GM12865 (cell line): ENCODE data around the gene PDK3.

ENCODE experiments used
- DNase-seq: peaks from one replicate; pipeline ENCODE4 v3.0.0; 2010; ENCODE audit warnings: low read depth
- H3K4me3 ChIP-seq: 2 replicates; pipeline ENCODE4 v1.5.1; 2011; ENCODE audit warnings: mild to moderate bottlenecking, low read depth, low read length, control low read depth
- CTCF ChIP-seq: IDR thresholded peaks from 2 replicates; pipeline ENCODE4 v1.5.1; 2011; ENCODE audit warnings: low read length, control low read depth, low read depth, inconsistent platforms; ENCODE audit not compliant: insufficient read depth; ENCODE audit errors: missing control alignments

Gene PDK3

GRCh38 chrX:24525455-24525854 lies 60.4 kb downstream of the PDK3 start:
- no peak overlapping the region for H3K4me3 ChIP-seq
- TF ChIP-seq CTCF: no peak
- no peak for DNase-seq

GRCh38 chrX:24526616-24527015 lies 61.5 kb downstream of the PDK3 start:
- no peak overlapping the region for H3K4me3 ChIP-seq
- no peak for TF ChIP-seq CTCF
- DNase-seq: no peak

- no peak overlapping the region for H3K4me3 ChIP-seq
- TF ChIP-seq CTCF: no peak
- DNase-seq: peak; percentile 1
Observed at GRCh38 chrX:24528605-24529004, 63.5 kb downstream of the PDK3 start.

- no peak for TF ChIP-seq CTCF
- H3K4me3 ChIP-seq: no peak overlapping the region
Observed at GRCh38 chrX:24536551-24536950, 71.5 kb downstream of the PDK3 start.

GRCh38 chrX:24542756-24543155 lies 77.7 kb downstream of the PDK3 start:
- TF ChIP-seq CTCF: no peak
- no peak overlapping the region for H3K4me3 ChIP-seq
- DNase-seq: no peak

More at GRCh38 chrX:24536551-24536950, 71.5 kb downstream of the PDK3 start:
- DNase-seq: no peak

GRCh38 chrX:24547961-24548360 lies 82.9 kb downstream of the PDK3 start:
- TF ChIP-seq CTCF: no peak

GRCh38 chrX:24550166-24550565 lies 85.1 kb downstream of the PDK3 start:
- TF ChIP-seq CTCF: no peak
- no peak for DNase-seq
- no peak overlapping the region for H3K4me3 ChIP-seq

More at GRCh38 chrX:24547961-24548360, 82.9 kb downstream of the PDK3 start:
- DNase-seq: no peak
- no peak overlapping the region for H3K4me3 ChIP-seq
